ENCODE results near the gene ZEB2.

- no peak for TF ChIP-seq GABPA (IDR thresholded peaks at IDR 0.05; ENCODE audit: low read depth)
- no peak for TF ChIP-seq CTCF (IDR thresholded peaks at IDR 0.05; ENCODE audit: insufficient read depth, low read length)
- peak; percentile 43 for TF ChIP-seq POLR2AphosphoS5 (IDR thresholded peaks at IDR 0.05; ENCODE audit: low read depth)
- TF ChIP-seq, protein P1, sequence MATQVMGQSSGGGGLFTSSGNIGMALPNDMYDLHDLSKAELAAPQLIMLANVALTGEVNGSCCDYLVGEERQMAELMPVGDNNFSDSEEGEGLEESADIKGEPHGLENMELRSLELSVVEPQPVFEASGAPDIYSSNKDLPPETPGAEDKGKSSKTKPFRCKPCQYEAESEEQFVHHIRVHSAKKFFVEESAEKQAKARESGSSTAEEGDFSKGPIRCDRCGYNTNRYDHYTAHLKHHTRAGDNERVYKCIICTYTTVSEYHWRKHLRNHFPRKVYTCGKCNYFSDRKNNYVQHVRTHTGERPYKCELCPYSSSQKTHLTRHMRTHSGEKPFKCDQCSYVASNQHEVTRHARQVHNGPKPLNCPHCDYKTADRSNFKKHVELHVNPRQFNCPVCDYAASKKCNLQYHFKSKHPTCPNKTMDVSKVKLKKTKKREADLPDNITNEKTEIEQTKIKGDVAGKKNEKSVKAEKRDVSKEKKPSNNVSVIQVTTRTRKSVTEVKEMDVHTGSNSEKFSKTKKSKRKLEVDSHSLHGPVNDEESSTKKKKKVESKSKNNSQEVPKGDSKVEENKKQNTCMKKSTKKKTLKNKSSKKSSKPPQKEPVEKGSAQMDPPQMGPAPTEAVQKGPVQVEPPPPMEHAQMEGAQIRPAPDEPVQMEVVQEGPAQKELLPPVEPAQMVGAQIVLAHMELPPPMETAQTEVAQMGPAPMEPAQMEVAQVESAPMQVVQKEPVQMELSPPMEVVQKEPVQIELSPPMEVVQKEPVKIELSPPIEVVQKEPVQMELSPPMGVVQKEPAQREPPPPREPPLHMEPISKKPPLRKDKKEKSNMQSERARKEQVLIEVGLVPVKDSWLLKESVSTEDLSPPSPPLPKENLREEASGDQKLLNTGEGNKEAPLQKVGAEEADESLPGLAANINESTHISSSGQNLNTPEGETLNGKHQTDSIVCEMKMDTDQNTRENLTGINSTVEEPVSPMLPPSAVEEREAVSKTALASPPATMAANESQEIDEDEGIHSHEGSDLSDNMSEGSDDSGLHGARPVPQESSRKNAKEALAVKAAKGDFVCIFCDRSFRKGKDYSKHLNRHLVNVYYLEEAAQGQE (IDR thresholded peaks at IDR 0.05; ENCODE audit: insufficient replicate concordance, low read depth), result no peak
Observed at GRCh38 chr2:144515696-144516410, 4.1 kb downstream of the ZEB2 start.

Data from HL-60 (cell line).